ENCODE data around the gene VEGFA.

GRCh38 chr6:43772681-43773049 lies 2.7 kb downstream of the VEGFA start:
- TF ChIP-seq CTCF (conservative IDR thresholded peaks at IDR 0.05; ENCODE audit: low read depth, low read length) (no peak), EZH2 (IDR thresholded peaks at IDR 0.05; ENCODE audit: borderline replicate concordance, low read depth, low read length, poor library complexity, severe bottlenecking) (no peak)

Measured in A673 (cell line).